KMS-11 (cell line): ENCODE data around the gene DNAJA3.

Experiments
- H2AFZ ChIP-seq: fragments of 200-600 bp; sonication (generic); 2 replicates; pipeline ENCODE4 v1.6.1; 2016; ENCODE audit warnings: antibody characterized with exemption, mixed run types, low read depth
- H3K27ac ChIP-seq: fragments of 200-600 bp; sonication (generic); 2 replicates; pipeline ENCODE4 v1.6.1; 2016; ENCODE audit warnings: mild to moderate bottlenecking, mixed run types
- H3K27me3 ChIP-seq: fragments of 200-600 bp; sonication (generic); 2 replicates; pipeline ENCODE4 v1.6.1; 2017; ENCODE audit warnings: mild to moderate bottlenecking, low read depth, mixed run types, moderate library complexity; ENCODE audit not compliant: insufficient read depth
- H3K36me3 ChIP-seq: fragments of 200-600 bp; sonication (generic); 2 replicates; pipeline ENCODE4 v1.6.1; 2017; ENCODE audit warnings: mild to moderate bottlenecking, mixed run types; ENCODE audit not compliant: insufficient read depth
- H3K4me1 ChIP-seq: fragments of 200-600 bp; sonication (generic); 2 replicates; pipeline ENCODE4 v1.6.1; 2016; ENCODE audit warnings: mild to moderate bottlenecking, low read depth, mixed run types; ENCODE audit not compliant: poor library complexity, severe bottlenecking
- H3K4me2 ChIP-seq: fragments of 200-600 bp; sonication (generic); 2 replicates; pipeline ENCODE4 v1.7.0; 2016; ENCODE audit warnings: mild to moderate bottlenecking, mixed run types
- H3K4me3 ChIP-seq: fragments of 200-600 bp; sonication (generic); IDR thresholded peaks from 2 replicates; pipeline ENCODE4 v1.6.1; 2017; ENCODE audit warnings: low read depth, low read length, mixed read lengths; ENCODE audit not compliant: insufficient read depth
- H3K79me2 ChIP-seq: fragments of 200-600 bp; sonication (generic); 2 replicates; pipeline ENCODE4 v1.6.1; 2016; ENCODE audit warnings: low read depth, mixed run types; ENCODE audit not compliant: insufficient read depth
- H3K9ac ChIP-seq: fragments of 200-600 bp; sonication (generic); 2 replicates; pipeline ENCODE4 v1.6.1; 2016; ENCODE audit warnings: mild to moderate bottlenecking, mixed run types
- H4K20me1 ChIP-seq: fragments of 200-600 bp; sonication (generic); 2 replicates; pipeline ENCODE4 v1.6.1; 2016; ENCODE audit warnings: mild to moderate bottlenecking, mixed run types; ENCODE audit not compliant: insufficient read depth
- CTCF ChIP-seq: fragments of 200-600 bp; sonication (generic); conservative IDR thresholded peaks from 2 replicates; pipeline ENCODE4 v1.6.1; 2017; ENCODE audit warnings: low read depth, mild to moderate bottlenecking, antibody characterized with exemption, low read length, moderate library complexity, mixed read lengths

Gene DNAJA3

GRCh38 chr16:4378161-4378666 lies 47.5 kb upstream of the DNAJA3 start:
- H3K27ac ChIP-seq, result no peak overlapping the region
- H3K27me3 ChIP-seq, result no peaks in the 10 kb centered on the region
- no peak for TF ChIP-seq CTCF
- no peaks in the 10 kb centered on the region for H3K4me1 ChIP-seq
- H2AFZ ChIP-seq, result no peak overlapping the region
- H3K4me2 ChIP-seq, result no peak overlapping the region
- no peaks in the 10 kb centered on the region for H3K36me3 ChIP-seq
- H3K4me3 ChIP-seq, result no peak overlapping the region
- no peaks in the 10 kb centered on the region for H4K20me1 ChIP-seq
- no peak overlapping the region for H3K9ac ChIP-seq
- H3K79me2 ChIP-seq, result no peaks in the 10 kb centered on the region

GRCh38 chr16:4378999-4379690 lies 46.5 kb upstream of the DNAJA3 start:
- Histone ChIP-seq H2AFZ (no peak overlapping the region), H3K4me2 (no peak overlapping the region), H3K36me3 (no peaks in the 10 kb centered on the region), H3K27me3 (no peaks in the 10 kb centered on the region), H4K20me1 (no peaks in the 10 kb centered on the region), H3K27ac (no peak overlapping the region), H3K4me1 (no peaks in the 10 kb centered on the region), H3K9ac (no peak overlapping the region), H3K79me2 (no peaks in the 10 kb centered on the region), H3K4me3 (no peak overlapping the region)
- no peak for TF ChIP-seq CTCF

- Histone ChIP-seq H3K36me3 (no peaks in the 10 kb centered on the region), H3K4me1 (no peaks in the 10 kb centered on the region)
These were observed 45.3 kb upstream of the DNAJA3 start for GRCh38 chr16:4380119-4381063.

More at GRCh38 chr16:4380119-4381063, 45.3 kb upstream of the DNAJA3 start:
- H3K4me3 ChIP-seq, result no peak overlapping the region
- no peak overlapping the region for H2AFZ ChIP-seq
- H4K20me1 ChIP-seq, result no peaks in the 10 kb centered on the region
- H3K9ac ChIP-seq, result no peak overlapping the region
- no peak for TF ChIP-seq CTCF
- H3K27me3 ChIP-seq, result no peaks in the 10 kb centered on the region
- no peak overlapping the region for H3K27ac ChIP-seq
- H3K4me2 ChIP-seq, result no peak overlapping the region
- no peaks in the 10 kb centered on the region; the same call in 1 of the 2 replicates for H3K79me2 ChIP-seq
